SIG-M5 (cell line): ENCODE results near the gene DSG3.

ENCODE experiments used
- DNase-seq: peaks from one replicate; lab custom pipeline; 2025; lab: John Stamatoyannopoulos, UW

Gene DSG3

GRCh38 chr18:31432316-31432715 is 15.2 kb upstream of the DSG3 start:
- DNase-seq = no peak

GRCh38 chr18:31436825-31437224 is 10.7 kb upstream of the DSG3 start:
- no peak for DNase-seq

DNA sequence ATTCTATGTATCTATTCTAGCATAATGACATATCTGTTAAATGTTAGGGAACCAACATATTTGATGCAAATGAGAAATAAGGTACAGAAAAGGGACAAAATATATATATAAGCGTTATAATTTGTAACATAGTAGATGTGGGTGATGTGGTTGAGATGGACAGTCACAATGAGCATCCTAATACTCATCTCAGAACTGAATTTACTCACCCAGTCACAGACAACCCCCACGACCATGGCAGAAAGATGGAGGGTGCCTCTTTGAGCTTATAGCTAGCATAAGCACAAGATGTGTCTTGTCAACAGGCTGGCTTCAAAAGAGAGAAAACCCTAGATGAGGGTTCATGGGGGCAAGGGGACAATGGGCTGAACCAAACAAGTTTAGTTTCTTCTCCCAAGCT is 9.1 kb upstream of the DSG3 start:
- DNase-seq = no peak

DNA sequence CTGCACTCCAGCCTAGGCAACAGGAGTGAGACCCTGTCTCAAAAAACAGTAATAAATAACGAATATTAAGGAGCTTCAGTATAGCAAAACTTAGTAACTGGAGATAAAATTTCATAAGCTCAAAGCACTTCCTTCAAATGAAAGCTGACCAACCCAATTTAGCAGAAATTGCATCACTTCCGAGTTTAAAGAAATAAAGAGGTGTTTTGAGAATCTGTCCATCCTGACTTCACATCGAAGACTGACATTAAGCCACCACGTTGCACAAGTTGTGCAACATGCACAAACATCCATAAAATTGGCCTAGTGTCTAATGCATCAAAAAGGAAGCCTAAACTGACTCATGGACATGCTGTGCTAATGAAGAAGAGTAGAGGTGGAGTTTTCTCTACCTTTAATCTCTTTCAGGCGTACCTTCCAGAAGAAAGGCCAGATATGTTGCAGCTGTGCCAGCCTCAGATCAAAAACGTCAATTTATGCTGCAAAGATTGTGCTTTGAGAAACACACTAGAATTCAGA is 7.7 kb upstream of the DSG3 start:
- no peak for DNase-seq

- DNase-seq = no peak
Measured at GRCh38 chr18:31440787-31441186, 6.8 kb upstream of the DSG3 start.

DNA sequence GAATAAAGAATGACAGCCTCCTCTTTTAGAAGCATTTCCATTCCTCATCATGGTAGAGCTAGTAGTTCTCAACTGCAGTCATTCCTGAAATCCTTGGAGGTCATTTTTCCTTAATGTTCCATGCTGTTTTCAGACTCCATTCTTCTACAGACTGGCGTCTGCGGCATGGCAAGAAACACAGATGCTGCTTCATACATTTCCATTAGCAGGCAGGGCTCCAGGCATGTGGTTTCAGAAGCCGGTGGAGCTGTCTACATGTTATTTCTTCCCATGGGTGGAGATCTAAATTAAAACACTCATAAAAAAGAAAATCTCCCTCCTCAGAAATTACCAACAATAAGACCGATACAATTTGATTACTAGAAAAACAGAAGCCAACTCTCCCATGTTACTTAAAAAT is 6.0 kb upstream of the DSG3 start:
- DNase-seq = no peak

DNA sequence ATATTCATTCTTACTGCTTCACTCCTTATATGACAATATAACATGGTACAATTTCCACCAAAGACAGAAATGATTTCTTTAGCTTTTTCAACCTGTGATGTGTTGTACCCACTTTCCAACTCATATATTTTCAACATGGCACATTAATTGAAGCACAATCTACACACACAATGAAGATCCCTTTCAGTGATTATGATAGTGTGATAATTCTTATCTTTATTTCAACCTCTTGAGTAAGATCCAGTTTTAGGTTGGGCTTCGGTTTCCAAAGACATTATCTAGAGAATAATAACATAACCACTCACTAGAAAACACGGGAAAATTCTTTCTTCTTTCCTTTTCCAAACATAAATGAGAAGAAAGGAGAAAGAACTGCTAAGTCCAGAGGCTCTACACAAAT is 3.4 kb upstream of the DSG3 start:
- DNase-seq = no peak

DNA sequence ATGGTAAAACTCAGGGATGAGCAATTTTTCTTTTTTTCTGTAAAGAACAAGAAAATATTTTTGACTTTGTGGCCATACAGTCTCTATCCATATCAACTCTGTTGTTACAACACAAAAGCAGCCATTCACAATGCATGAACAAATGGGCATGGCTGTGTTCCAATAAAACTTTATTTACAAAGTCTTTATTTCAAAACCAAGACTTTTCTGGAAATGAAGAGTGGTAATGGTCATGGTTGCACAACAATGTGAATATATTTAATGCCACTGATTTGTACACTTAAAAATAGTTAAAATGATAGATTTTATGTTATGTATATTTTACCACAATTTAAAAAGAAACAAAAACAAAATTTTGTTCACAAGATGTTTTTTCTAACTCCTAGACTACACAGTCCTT is 1.6 kb upstream of the DSG3 start:
- DNase-seq = no peak

- no peak for DNase-seq
Measured at GRCh38 chr18:31446854-31447253, 687 bp upstream of the DSG3 start.

GRCh38 chr18:31450409-31450808 is 2.9 kb downstream of the DSG3 start:
- DNase-seq = no peak

- no peak for DNase-seq
Measured at GRCh38 chr18:31451625-31452024, 4.1 kb downstream of the DSG3 start.

GRCh38 chr18:31454066-31454708 is 6.6 kb downstream of the DSG3 start:
- DNase-seq = no peak

GRCh38 chr18:31469629-31470028 is 22.1 kb downstream of the DSG3 start:
- DNase-seq = no peak

GRCh38 chr18:31478688-31479087 is 31.1 kb downstream of the DSG3 start:
- DNase-seq = no peak

- DNase-seq = no peak
Measured at GRCh38 chr18:31482051-31482450, 34.5 kb downstream of the DSG3 start.

GRCh38 chr18:31483396-31483795 is 35.9 kb downstream of the DSG3 start:
- DNase-seq = no peak

- DNase-seq = no peak
Measured at GRCh38 chr18:31484461-31484860, 36.9 kb downstream of the DSG3 start.

- DNase-seq = no peak
Measured at GRCh38 chr18:31486165-31486564, 38.6 kb downstream of the DSG3 start.

GRCh38 chr18:31487246-31488015 is 39.9 kb downstream of the DSG3 start:
- DNase-seq = no peak

DNA sequence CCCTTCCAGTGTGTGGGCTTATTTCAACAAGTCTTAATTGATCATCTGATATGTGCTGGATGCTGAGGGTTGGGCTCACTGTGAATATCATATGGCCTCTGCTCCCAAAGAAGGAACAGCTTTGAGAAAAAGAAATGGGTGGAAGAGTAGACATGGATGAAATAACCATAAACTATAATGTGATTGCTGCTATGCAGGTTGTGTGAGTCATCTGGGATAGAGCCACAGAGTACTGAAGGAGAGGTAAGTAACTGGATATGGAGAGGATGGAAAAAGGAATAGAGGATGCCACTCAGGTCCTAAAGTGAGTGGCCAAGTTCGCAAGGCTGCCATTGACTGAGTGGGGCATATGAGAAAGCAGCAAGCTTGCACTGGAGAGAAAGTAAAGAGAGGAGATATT is 41.8 kb downstream of the DSG3 start:
- DNase-seq = no peak

- no peak for DNase-seq
Measured at GRCh38 chr18:31490387-31490786, 42.8 kb downstream of the DSG3 start.

DNA sequence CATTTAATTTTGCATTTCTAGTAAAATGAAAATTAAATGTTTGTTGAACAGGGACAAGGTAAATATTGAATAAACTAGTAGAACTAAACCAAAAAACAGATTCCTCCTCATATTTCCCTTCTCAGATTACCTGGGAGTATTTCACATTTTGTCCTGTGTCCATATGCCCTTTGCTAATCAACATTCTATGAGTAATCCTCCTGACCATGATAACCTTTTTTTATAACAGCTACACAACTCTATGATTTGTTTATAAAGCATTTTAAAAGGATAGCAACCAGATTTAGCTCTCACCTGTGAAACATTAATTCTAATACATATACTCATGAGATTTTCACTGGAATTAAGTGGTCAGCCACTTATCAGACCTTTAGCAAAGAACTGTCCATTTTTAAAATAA is 43.3 kb downstream of the DSG3 start:
- no peak for DNase-seq

- DNase-seq = no peak
Measured at GRCh38 chr18:31491586-31491985, 44.0 kb downstream of the DSG3 start.

- DNase-seq = no peak
Measured at GRCh38 chr18:31492671-31493070, 45.1 kb downstream of the DSG3 start.
